ENCODE data around the gene NAA80.
"Not testable (repeated sequence)": the region's sequence is repeated elsewhere in the genome, so short reads cannot be mapped to it uniquely, and the experiment has no call there.

NAA80 gene

GRCh38 chr3:50268703-50269451 is 30.3 kb downstream of the NAA80 start, which contains the start of gene SEMA3B:
TSS of gene SEMA3B (plus strand) at chr3:50269147. CDS start at chr3:50269241, 94 bp downstream.
- no peak for DNase-seq

- no peak for DNase-seq
These were observed 30.9 kb downstream of the NAA80 start for GRCh38 chr3:50268276-50268675.

GRCh38 chr3:50267280-50267913 is 31.8 kb downstream of the NAA80 start:
- no peak for DNase-seq

- no peak for DNase-seq
These were observed 32.4 kb downstream of the NAA80 start for GRCh38 chr3:50266836-50267235.

- DNase-seq, result no peak
These were observed 33.2 kb downstream of the NAA80 start for GRCh38 chr3:50266017-50266416.

- DNase-seq, result no peak
These were observed 33.6 kb downstream of the NAA80 start for GRCh38 chr3:50265571-50265970.

GRCh38 chr3:50264964-50265485 is 34.2 kb downstream of the NAA80 start:
- DNase-seq, result no peak

- DNase-seq, result no peak
These were observed 34.7 kb downstream of the NAA80 start for GRCh38 chr3:50264383-50264963.

- DNase-seq, result no peak
These were observed 35.5 kb downstream of the NAA80 start for GRCh38 chr3:50263478-50264382.

- no peak for DNase-seq
These were observed 36.4 kb downstream of the NAA80 start for GRCh38 chr3:50262778-50263177.

GRCh38 chr3:50262200-50262599 is 37.0 kb downstream of the NAA80 start:
- not testable (repeated sequence) for DNase-seq

GRCh38 chr3:50261505-50261904 is 37.7 kb downstream of the NAA80 start:
- no peak for DNase-seq

GRCh38 chr3:50260942-50261441 is 38.2 kb downstream of the NAA80 start:
- DNase-seq, result no peak

- DNase-seq, result no peak
These were observed 38.9 kb downstream of the NAA80 start for GRCh38 chr3:50260027-50260941.

- DNase-seq, result no peak
These were observed 39.7 kb downstream of the NAA80 start for GRCh38 chr3:50259432-50260026.

- no peak for DNase-seq
These were observed 40.2 kb downstream of the NAA80 start for GRCh38 chr3:50258979-50259378.

GRCh38 chr3:50258029-50258680 is 41.0 kb downstream of the NAA80 start:
- DNase-seq, result no peak

GRCh38 chr3:50256978-50257890 is 42.0 kb downstream of the NAA80 start:
- DNase-seq, result no peak

- no peak for DNase-seq
These were observed 44.0 kb downstream of the NAA80 start for GRCh38 chr3:50255251-50255615.

All from DMS 273 treated with DMSO at 0.1 percent for 48 hours (cell line).